Uterus (tissue), 4 donors: ENCODE results near the gene TIPARP. TPM values are rescaled to one million over a fixed set of nuclear protein-coding genes. Genes with fewer than 3 reads are reported as not detected.

Experiments
- DNase-seq, 2 donors: peaks; one replicate each; pipeline ENCODE4 v3.0.0-alpha.2; 2019 to 2020
- H3K27ac ChIP-seq, 2 donors: fragments of 200-600 bp; sonication (generic); 1 replicate in 1 of 2; 2 replicates in 1 of 2; pipeline ENCODE4 v1.5.1; 2016 to 2018
- H3K27me3 ChIP-seq, 2 donors: fragments of 200-600 bp; sonication (generic); one replicate each; pipeline ENCODE4 v1.5.1; 2018 to 2019; ENCODE audit warnings: control low read depth in 1 of 2
- H3K36me3 ChIP-seq, 2 donors: fragments of 200-600 bp; sonication (generic); one replicate each; pipeline ENCODE4 v1.5.1; 2019; ENCODE audit warnings: control low read depth in 1 of 2
- H3K4me1 ChIP-seq, 2 donors: fragments of 200-600 bp; sonication (generic); one replicate each; pipeline ENCODE4 v1.5.1; 2018 to 2019; ENCODE audit warnings: control low read depth in 1 of 2
- H3K4me3 ChIP-seq, 2 donors: fragments of 200-600 bp; sonication (generic); 1 replicate in 1 of 2; 2 replicates in 1 of 2; pipeline ENCODE4 v1.5.1; 2018 to 2019; ENCODE audit warnings: mild to moderate bottlenecking in 1 of 2
- H3K9me3 ChIP-seq, 2 donors: fragments of 200-600 bp; sonication (generic); one replicate each; pipeline ENCODE4 v1.5.1; 2019; ENCODE audit warnings: control low read depth in 1 of 2
- POLR2A ChIP-seq, 2 donors: fragments of 450-650 bp; IDR thresholded peaks; one replicate each; pipeline ENCODE4 v1.6.1; 2016; ENCODE audit warnings: antibody characterized with exemption in 2 of 2, mild to moderate bottlenecking in 1 of 2, moderate library complexity in 1 of 2
- intact Hi-C: fragments of 100-400 bp; cut with DNase I; formaldehyde crosslinking; loops from one replicate; pipeline ENCODE4 v1.15.1; 2023; ENCODE audit warnings: low total_unique reads
- total RNA-seq, 4 donors: library from RNA; depleted of rRNA in 3 of 4; stranded (reverse); fragments of >200 nt in 3 of 4; gene quantifications; one replicate each; pipeline versions ENCODE4 v1.1.0 to v1.2.4, GENCODE V29; 2014 to 2023
- TF ChIP-seq, protein P1 (sequence below), 4 experiments: fragments of 200-600 bp in 2 of 4; fragments of 450-650 bp in 2 of 4; sonication (generic) in 2 of 4; IDR thresholded peaks; one replicate each; pipeline ENCODE4 v1.5.1; 2016 to 2019; ENCODE audit warnings: antibody characterized with exemption in 4 of 4, mild to moderate bottlenecking in 2 of 4, moderate library complexity in 1 of 4
- donor health status: DM: yes; HTN: yes; CAD: no.

Gene TIPARP
- total RNA-seq, 4 donors from 2014 or later: 17.9 to 58.5 (median 52.5) TPM

DNA sequence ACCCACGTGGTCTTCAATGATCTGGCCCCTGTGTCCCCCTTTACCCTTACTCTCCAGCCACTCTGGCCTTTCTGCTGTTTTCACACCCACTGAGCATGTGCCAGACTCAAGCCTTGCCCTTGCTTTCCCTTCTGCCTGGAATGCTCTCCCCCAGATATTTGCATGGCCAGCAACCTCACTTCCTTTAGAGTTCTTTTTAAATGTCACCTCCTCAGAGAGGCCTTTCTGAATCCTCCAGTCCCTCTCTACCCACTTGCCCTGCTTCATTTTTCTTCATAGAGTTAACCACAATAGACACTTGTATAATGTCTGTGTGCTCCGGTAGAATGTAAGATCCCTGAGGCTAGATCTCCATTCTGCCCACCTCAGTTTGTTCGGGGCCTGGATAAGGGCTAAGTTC is 39.4 kb upstream of the TIPARP start:
- Histone ChIP-seq H3K9me3 (no peaks in the 10 kb centered on the region), H3K36me3 (no peaks in the 10 kb centered on the region), H3K4me3 (no peak overlapping the region), H3K27ac (no peak overlapping the region), H3K4me1 (no peaks in the 10 kb centered on the region), H3K27me3 (no peaks in the 10 kb centered on the region)
- intact Hi-C loops: no loop called here
- no peak for DNase-seq
- no peak for TF ChIP-seq POLR2A (IDR thresholded peaks at IDR 0.05)
- TF ChIP-seq, protein P1, sequence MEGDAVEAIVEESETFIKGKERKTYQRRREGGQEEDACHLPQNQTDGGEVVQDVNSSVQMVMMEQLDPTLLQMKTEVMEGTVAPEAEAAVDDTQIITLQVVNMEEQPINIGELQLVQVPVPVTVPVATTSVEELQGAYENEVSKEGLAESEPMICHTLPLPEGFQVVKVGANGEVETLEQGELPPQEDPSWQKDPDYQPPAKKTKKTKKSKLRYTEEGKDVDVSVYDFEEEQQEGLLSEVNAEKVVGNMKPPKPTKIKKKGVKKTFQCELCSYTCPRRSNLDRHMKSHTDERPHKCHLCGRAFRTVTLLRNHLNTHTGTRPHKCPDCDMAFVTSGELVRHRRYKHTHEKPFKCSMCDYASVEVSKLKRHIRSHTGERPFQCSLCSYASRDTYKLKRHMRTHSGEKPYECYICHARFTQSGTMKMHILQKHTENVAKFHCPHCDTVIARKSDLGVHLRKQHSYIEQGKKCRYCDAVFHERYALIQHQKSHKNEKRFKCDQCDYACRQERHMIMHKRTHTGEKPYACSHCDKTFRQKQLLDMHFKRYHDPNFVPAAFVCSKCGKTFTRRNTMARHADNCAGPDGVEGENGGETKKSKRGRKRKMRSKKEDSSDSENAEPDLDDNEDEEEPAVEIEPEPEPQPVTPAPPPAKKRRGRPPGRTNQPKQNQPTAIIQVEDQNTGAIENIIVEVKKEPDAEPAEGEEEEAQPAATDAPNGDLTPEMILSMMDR (IDR thresholded peaks at IDR 0.05): no peak

DNA sequence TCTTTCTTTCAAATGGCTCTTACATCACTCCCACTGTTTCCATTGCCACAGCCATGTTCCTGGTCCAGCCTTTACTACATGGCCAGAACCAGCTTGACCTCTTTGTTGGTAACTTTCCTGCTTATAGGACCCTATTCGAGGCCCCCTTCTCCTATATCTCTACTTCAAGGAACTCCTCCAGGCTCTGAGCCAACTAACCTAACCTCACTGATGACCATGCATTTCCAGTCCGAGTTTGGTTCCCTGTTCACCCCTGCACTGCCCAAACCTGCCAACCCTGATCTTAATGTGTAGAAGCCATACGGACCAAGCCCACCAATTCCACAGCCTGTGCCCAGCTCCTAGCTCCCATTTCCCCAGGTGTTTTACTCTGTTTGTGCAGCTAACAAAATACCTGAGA is 38.4 kb upstream of the TIPARP start:
- TF ChIP-seq, protein P1 (IDR thresholded peaks at IDR 0.05): no peak
- no peak for TF ChIP-seq POLR2A (IDR thresholded peaks at IDR 0.05)
- H3K4me3 ChIP-seq: no peak overlapping the region
- no peak for DNase-seq
- no peak overlapping the region for H3K27ac ChIP-seq
- no peaks in the 10 kb centered on the region for H3K36me3 ChIP-seq
- intact Hi-C loops: no loop called here
- no peaks in the 10 kb centered on the region for H3K4me1 ChIP-seq
- no peaks in the 10 kb centered on the region for H3K9me3 ChIP-seq
- no peaks in the 10 kb centered on the region for H3K27me3 ChIP-seq

DNA sequence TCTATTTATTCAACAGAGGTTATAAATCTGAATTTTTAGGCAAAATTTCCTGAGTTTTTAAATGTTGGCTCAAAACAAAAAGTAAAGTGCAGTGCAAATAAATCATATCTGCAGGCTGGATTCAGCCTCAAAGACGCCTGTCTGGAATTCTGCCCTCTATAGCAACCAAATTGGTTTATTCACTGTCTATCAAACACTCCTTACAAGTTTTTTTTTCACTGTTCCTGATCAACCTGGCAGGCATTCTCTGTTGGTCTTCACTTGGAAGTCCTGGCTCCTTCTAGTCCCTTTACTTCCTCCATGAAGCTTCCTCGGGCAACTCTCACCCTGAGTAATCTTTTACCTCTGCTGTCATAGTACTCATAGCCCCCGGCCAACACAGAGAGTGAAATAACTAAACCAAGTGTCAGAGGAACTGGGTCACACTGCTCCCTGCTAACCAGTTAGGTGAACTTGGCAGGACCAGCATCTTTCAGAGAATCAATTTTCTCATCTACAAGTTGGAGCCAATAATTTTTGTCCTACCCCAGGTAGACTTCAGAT is 36.8 kb upstream of the TIPARP start:
- Histone ChIP-seq H3K27me3 (no peaks in the 10 kb centered on the region), H3K4me3 (no peak overlapping the region), H3K9me3 (no peaks in the 10 kb centered on the region), H3K4me1 (no peaks in the 10 kb centered on the region), H3K27ac (no peak overlapping the region), H3K36me3 (no peaks in the 10 kb centered on the region)
- DNase-seq: no peak
- TF ChIP-seq POLR2A (IDR thresholded peaks at IDR 0.05): no peak
- intact Hi-C loops: no loop called here

DNA sequence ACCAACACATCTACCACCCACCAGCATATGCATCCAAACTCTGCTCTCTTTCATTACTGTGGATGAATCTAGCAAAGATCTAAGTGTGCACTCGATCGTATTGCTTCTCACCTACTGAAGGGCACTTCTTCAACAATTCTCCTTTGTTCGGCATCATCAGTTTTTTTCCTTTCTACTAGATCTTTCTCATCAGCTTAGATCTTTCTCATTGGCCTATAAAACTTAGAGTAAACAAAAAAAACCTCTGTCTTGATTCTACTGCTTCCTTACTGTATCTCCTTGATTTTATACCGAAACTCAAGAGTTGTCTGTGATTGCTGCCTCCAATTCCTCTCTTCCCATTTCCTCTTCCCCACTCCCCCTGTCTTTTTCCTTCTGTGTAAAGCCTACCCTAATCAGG is 36.1 kb upstream of the TIPARP start:
- no peak for TF ChIP-seq POLR2A (IDR thresholded peaks at IDR 0.05)
- TF ChIP-seq, protein P1 (IDR thresholded peaks at IDR 0.05): no peak
- H3K36me3 ChIP-seq: no peaks in the 10 kb centered on the region
- H3K4me3 ChIP-seq: no peak overlapping the region
- H3K9me3 ChIP-seq: no peaks in the 10 kb centered on the region
- H3K27me3 ChIP-seq: no peaks in the 10 kb centered on the region
- peaks cover 0 to 4% of the 10 kb centered on the region in 2 donors for H3K4me1 ChIP-seq
- no peak overlapping the region for H3K27ac ChIP-seq
- intact Hi-C loops: no loop called here
- no peak for DNase-seq

DNA sequence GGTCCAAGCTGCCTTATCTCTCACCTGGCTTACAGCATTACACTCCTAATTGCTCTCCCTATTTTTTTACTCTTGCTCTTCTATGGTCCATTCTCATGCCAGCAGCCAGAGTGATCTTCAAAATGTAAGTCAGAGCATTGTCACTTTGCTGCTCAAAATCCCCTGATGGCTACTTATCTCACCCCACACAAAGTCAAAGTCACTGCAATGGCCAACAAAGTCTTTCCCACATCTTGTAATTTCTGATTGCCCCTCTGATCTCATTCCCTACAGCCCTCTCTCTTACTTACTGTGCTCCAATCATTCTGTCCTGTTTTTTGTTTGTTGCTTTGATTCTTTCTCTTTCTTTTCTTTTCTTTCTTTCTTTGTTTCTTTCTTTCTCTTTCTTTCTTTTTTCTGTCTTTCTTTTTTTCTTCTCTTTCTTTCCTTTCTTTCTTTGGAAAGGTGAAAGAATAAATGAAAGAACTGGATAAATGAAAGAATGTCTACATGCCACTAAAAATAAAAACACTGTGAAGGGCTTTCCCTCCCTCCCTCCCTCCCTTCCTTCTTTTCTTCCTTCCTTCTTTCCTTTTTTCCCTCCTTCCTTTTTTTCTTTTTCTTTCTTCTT is 34.9 kb upstream of the TIPARP start:
- Histone ChIP-seq H3K36me3 (no peaks in the 10 kb centered on the region), H3K4me3 (no peak overlapping the region), H3K9me3 (no peaks in the 10 kb centered on the region), H3K4me1 (peaks cover 0 to 7% of the 10 kb centered on the region in 2 donors), H3K27ac (no peak overlapping the region), H3K27me3 (no peaks in the 10 kb centered on the region)
- TF ChIP-seq POLR2A (IDR thresholded peaks at IDR 0.05): no peak
- TF ChIP-seq, protein P1 (IDR thresholded peaks at IDR 0.05): no peak
- no peak for DNase-seq
- intact Hi-C loops: no loop called here
